Activated CD4-positive, CD25-positive, alpha-beta regulatory T cell treated with anti-CD3 and anti-CD28 coated beads, Interleukin-2, amount 50 U/mL, for 72 hours (primary cell): Measurements from ENCODE around the gene SAFB.

Source experiments
- DNase-seq: peaks from one replicate; pipeline ENCODE4 v3.0.0; 2021

The SAFB gene

GRCh38 chr19:5628919-5629481 lies 6.1 kb downstream of the SAFB start:
- no peak for DNase-seq

GRCh38 chr19:5631567-5632240 lies 8.8 kb downstream of the SAFB start:
- DNase-seq, result no peak

GRCh38 chr19:5632241-5632612 lies 9.3 kb downstream of the SAFB start:
- no peak for DNase-seq

- no peak for DNase-seq
These were observed 9.8 kb downstream of the SAFB start for GRCh38 chr19:5632657-5633056.

- no peak for DNase-seq
These were observed 12.5 kb downstream of the SAFB start for GRCh38 chr19:5635427-5635826.

GRCh38 chr19:5637971-5638370 lies 15.1 kb downstream of the SAFB start:
- no peak for DNase-seq

- no peak for DNase-seq
These were observed 18.3 kb downstream of the SAFB start for GRCh38 chr19:5641171-5641570.

GRCh38 chr19:5642204-5642603 lies 19.3 kb downstream of the SAFB start:
- no peak for DNase-seq

DNA sequence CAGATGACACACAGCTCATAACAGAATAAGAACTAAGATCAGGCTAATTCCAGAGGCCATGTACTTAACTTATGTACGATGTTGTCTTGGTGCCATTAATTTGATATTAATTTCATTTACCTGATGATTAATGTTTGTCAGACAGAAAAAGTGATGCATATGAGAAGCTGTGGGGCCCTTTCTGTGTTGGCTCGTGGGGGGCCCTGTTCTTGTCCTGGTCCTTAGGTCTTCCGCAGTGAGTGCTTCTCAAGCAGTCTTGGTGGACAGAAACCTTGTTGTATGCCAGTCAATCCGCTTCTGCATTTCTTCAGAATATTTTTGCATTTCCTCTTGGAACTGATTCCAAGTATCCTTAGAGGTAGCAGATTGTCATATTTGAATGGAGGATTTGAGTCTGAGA lies 20.2 kb downstream of the SAFB start:
- DNase-seq, result no peak

- DNase-seq, result no peak
These were observed 21.2 kb downstream of the SAFB start for GRCh38 chr19:5644037-5644436.

DNA sequence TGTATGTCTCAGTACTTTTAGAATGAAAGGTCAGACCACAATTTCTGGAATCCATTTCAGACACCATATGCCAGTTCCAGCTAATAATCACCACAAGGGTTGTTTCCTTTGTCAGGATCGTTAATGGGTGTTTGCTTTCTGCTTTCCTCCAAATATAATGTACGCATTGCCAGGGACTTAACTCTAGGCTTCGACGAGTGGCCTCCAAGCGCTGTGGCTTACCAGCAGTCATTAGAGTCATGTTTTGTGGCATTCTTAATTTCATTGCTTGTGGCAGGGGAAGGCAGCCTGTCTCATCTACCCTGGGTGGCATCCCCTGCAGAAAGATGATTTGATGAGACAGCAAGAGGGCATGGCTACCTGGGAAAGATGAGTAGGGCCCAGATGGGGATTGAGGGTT lies 22.5 kb downstream of the SAFB start:
- no peak for DNase-seq

DNA sequence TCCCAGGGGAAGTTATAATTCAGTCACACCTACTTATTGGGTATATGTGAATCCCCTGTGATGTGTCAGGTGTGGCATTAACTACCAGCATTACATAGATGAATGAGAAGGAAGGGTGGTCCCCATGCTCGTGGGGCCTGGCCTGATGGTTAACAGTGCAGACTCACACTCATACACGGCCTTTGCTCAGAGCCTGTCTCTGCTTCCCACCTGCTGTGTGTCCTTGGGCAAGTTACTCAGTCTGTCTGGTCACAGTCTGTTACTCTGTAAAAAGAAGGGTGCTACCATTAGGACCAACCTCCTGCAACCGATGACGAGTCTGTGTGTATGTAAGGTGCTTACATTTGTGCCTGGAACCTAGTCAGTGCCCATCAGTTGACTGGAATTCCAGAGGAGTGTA lies 23.8 kb downstream of the SAFB start:
- no peak for DNase-seq

DNA sequence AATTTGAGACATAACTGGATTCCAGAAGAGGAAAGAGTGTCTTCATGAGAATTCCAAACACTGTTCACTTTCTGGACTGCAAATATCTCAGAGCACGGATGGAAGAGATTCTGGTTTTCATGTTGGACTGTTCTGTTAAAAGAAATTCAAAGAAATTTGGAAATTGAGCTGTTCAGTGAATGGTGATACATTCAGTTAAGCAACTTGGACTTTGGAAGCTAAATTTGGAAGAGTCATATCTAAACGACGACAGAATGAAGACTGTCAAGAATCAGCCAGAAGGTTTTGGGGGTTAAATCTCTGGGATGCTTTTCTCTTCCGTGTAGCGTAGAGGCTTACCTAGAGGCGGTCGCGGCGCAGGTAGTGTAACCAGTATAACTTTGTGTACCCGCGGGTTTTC lies 25.6 kb downstream of the SAFB start:
- DNase-seq, result no peak

- DNase-seq, result no peak
These were observed 28.5 kb downstream of the SAFB start for GRCh38 chr19:5651361-5651760.

GRCh38 chr19:5652261-5652660 lies 29.4 kb downstream of the SAFB start:
- DNase-seq, result no peak

GRCh38 chr19:5654931-5655330 lies 32.0 kb downstream of the SAFB start:
- no peak for DNase-seq

DNA sequence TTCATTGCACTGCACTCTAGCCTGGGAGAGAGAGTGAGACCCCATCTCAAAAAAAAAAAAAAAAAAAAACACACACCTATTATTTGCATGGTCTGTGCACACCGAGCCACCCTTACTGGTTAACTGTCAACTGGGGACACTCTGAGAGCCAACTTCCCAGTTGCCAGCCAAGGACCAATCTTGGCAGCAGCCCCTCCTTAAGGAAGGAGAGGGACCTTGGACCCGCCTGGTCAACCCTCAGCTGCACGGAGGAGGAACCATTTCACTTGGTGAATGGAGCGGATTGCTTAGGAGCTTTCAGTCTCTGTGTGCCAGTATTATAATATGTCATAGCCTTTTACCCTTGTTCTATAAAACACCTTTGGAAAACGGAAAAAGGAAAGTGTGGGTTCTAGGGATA lies 32.5 kb downstream of the SAFB start:
- DNase-seq, result no peak

DNA sequence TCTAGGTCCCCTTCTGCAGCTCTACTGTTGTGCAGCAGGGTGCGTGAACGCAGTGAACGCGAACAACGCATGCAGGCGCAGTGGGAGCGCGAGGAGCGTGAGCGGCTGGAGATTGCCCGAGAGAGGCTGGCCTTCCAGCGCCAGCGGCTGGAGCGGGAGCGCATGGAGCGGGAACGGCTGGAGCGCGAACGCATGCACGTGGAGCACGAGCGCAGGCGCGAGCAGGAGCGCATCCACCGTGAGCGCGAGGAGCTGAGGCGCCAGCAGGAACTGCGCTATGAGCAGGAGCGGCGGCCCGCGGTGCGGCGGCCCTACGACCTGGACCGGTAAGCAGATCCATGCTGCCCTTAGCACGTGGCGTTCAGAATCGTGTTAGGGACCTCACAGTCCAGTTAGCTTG lies 38.6 kb downstream of the SAFB start:
- no peak for DNase-seq

DNA sequence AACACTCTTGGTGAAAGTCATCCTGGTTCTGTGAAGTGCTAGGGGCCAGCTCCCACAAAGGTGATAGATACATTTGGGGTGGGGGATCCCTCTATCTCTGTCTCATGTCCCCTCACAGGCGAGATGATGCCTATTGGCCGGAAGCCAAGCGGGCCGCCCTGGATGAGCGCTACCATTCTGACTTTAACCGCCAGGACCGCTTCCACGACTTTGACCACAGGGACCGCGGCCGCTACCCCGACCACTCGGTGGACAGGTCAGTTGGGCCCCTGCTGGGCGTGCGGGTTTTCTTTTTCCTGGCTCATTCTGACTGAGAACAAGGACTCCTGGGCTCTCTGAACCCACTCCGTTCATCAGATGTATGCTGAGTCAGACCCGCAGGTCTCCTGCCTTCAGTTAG lies 41.0 kb downstream of the SAFB start:
- DNase-seq, result no peak

- DNase-seq, result no peak
These were observed 41.6 kb downstream of the SAFB start for GRCh38 chr19:5664515-5664914.

DNA sequence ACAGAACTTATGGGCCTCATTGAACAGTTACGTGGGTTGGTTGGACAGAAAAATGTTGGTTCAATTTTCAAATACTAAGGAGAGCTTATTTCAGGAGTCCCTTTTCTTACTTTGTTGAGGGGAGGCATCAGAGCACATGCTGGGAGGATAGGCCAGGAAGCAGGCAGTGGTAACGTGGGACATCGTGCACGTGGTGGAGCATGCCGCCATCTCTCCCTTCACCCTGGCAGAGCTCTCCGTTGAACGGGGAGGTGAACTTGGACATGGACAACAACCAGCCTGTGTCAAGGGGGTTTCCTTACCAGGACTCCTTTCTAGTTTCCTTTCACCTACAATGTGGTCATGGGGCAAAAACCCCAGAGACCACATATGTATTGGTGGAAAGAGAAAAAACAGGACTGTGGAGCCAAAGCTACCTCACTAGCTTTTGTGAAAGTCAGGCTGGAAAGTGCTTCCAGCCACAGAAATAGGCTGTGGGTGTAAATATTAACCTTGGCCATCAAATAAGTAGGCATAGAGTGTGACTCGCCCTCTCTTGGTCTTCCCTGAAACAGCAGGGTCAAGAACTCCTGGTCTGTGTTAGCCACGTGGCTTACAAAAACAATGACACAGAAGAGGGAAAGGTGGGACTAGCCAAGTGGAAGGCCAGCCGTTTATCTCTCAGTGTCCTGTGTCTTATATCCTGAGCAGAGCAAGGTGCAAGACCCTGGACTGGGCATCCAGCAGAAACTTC lies 43.1 kb downstream of the SAFB start:
- no peak for DNase-seq

DNA sequence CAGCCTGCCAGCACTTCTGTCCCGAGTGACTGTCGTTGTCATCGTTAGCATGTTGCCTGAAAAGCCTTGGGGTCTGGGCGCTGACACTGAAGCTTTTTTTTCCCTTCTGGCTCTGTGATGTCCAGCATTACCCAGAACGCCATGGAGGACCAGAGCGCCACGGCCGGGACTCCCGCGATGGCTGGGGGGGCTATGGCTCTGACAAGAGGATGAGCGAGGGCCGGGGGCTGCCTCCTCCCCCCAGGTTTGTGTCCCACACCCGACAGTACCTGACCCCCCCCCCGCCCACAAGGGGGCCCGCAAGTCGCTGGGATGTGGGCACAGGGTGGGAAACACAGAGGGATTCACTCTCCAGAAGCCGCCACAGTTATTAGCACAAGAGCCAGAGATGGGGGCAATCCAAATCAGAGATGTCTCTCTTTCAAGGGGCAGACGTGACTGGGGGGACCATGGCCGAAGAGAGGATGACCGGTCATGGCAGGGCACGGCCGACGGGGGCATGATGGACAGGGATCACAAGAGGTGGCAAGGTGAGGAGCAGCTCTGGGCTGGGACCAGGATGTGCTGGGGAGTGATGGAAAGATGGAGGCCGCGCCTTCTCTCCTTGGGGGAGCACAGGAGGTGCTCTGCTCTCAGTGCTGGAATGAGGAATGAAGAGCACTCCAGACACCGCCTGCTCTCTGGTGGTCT lies 44.2 kb downstream of the SAFB start:
- no peak for DNase-seq

DNA sequence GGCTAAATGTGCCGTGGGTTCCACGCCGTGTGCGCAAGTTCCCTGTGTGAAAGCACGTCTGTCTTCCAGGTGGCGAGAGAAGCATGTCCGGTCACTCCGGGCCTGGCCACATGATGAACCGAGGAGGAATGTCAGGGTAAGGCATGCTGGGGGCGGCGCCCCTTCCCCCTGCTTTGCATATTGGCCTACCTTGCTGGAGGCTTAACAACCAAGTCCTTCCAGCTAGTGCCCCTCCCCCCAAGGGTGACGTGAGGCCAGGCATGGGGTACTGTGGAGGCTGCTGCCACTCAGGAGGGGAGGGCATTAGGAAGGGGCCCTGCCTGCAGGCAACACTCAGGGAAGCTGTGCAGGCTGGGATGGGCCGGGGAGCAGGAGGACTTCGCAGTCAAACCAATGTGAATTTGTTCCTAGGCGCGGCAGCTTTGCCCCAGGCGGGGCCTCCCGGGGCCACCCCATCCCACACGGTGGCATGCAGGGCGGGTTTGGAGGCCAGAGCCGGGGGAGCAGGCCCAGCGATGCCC lies 44.9 kb downstream of the SAFB start:
- DNase-seq, result no peak

DNA sequence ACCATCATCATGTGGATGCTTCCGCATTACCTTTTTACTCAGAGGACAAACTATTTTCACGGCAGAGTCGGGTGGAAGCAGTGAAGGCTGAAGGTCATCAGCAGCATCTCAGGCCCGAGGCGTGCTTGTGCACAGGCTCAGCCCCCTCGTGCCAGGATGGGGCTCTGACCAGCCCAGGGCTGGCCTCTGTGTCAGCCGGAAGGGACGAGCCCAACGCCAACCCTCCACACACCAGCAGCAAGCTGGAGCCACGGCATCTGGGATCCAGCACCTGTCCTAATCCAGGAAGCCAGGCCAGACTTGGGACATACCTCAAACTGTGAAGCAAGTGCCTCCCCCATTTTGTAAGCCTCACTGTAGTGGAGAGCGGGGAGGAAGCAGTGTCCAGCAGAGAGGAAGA lies 46.3 kb downstream of the SAFB start:
- DNase-seq, result no peak
